Measurements from ENCODE around the gene RXFP4. TPM values are rescaled to one million over a fixed set of nuclear protein-coding genes. Genes with fewer than 3 reads are reported as not detected.

RXFP4 gene
- total and polyA plus RNA-seq, 9 of the 15 experiments (the other 6 are each of a cell fraction or from before 2014, with no cell fraction given): 0.64 TPM; not detected in 8

GRCh38 chr1:155969377-155969791 lies 27.9 kb downstream of the RXFP4 start:
- H3K9ac ChIP-seq (ENCODE audit: insufficient read depth in 1 of 2, low read depth in 2 of 2, low read length in 2 of 2): peak overlapping the region in 1 of 2 experiments; percentile 85; a peak in 1 of 4 replicates
- H4K20me1 ChIP-seq (replicated peaks; ENCODE audit: control insufficient read depth, insufficient read depth, low read length): peaks cover 6% of the 10 kb centered on the region; the same call in 1 of the 2 replicates
- no TSS peak for BruUV-seq (replicated peaks)
- peak overlapping the region; percentile 83; the same call in 2 of the 3 replicates for H3K27ac ChIP-seq (ENCODE audit: extremely low read depth, low read depth, low read length)
- in situ Hi-C loops (cut with MboI): no loop called here
- no peak for FAIRE-seq
- peaks cover 42 to 53% of the 10 kb centered on the region in 2 experiments for H3K4me1 ChIP-seq (replicated peaks in 1 of 2; ENCODE audit: control insufficient read depth in 2 of 2, insufficient read depth in 2 of 2, low read length in 2 of 2)
- intact Hi-C loops (cut with micrococcal nuclease): no loop called here
- ChIA-PET CTCF (ENCODE audit: low intra/inter-chr PET ratio) (no interaction called here), POLR2A (interaction anchor here (0.8 to 6.0 kb wide), 3 partner anchors 8 to 26 kb away, joined by 3 to 41 read pairs (median 14); partner anchors contain the start of gene ARHGEF2)
- H3K4me3 ChIP-seq: no peak overlapping the region
- no peaks in the 10 kb centered on the region for H3K27me3 ChIP-seq (ENCODE audit: control insufficient read depth in 2 of 2, insufficient read depth in 2 of 2, low read length in 2 of 2)
- TF ChIP-seq NONO (IDR thresholded peaks at IDR 0.05; ENCODE audit: low read depth in 2 of 2, low read length in 1 of 2) (no peak), POLR2A (conservative IDR thresholded peaks at IDR 0.05) (0 out of 2 replicates have a peak, but pooled peaks have one; percentile 12), MCM3 (IDR thresholded peaks at IDR 0.05) (no peak), NR0B1 (IDR thresholded peaks at IDR 0.05; ENCODE audit: partially characterized antibody) (no peak), NFATC3 (IDR thresholded peaks at IDR 0.05) (no peak), SREBF1 (IDR thresholded peaks at IDR 0.05; ENCODE audit: borderline replicate concordance, low read depth, low read length) (no peak), THRAP3 (IDR thresholded peaks at IDR 0.05; ENCODE audit: borderline replicate concordance) (no peak), FOXK1 (CRISPR knock-in tag; IDR thresholded peaks at IDR 0.05; ENCODE audit: borderline replicate concordance) (no peak), RBM14 (IDR thresholded peaks at IDR 0.05; ENCODE audit: borderline replicate concordance, insufficient read depth, low read depth, low read length) (no peak), ESRRB (CRISPR knock-in tag; IDR thresholded peaks at IDR 0.05; ENCODE audit: borderline replicate concordance) (no peak), BRF2 (IDR thresholded peaks at IDR 0.05; ENCODE audit: borderline replicate concordance, insufficient read depth, insufficient read length) (no peak), BDP1 (IDR thresholded peaks at IDR 0.05; ENCODE audit: insufficient read depth, insufficient read length) (no peak), ZEB2 (IDR thresholded peaks at IDR 0.05) (no peak), POLR2G (IDR thresholded peaks at IDR 0.05; ENCODE audit: low read depth, low read length) (peak; percentile 45; the same call in 1 of the 2 replicates), HMGXB4 (CRISPR knock-in tag; IDR thresholded peaks at IDR 0.05) (no peak), RBFOX2 (IDR thresholded peaks at IDR 0.05; ENCODE audit: low read depth, low read length) (peak; percentile 64), ZNF830 (CRISPR knock-in tag; IDR thresholded peaks at IDR 0.05) (no peak)
- no peak for ATAC-seq
- peaks cover 79% of the 10 kb centered on the region; the same call in 2 of the 3 replicates for H3K36me3 ChIP-seq (ENCODE audit: control insufficient read depth, insufficient read depth, low read length)
- peaks cover 70% of the 10 kb centered on the region for H3K79me2 ChIP-seq (ENCODE audit: control insufficient read depth, insufficient read depth, low read length)
- H2AFZ ChIP-seq (ENCODE audit: low read depth, low read length): no peak overlapping the region
- WGBS (ENCODE audit: insufficient coverage, low coverage, missing lambda C conversion rate): 95% methylated on average over 9 of the region's 9 CpGs
- H3K9me1 ChIP-seq (ENCODE audit: control insufficient read depth, insufficient read depth, low read length): peaks cover 5% of the 10 kb centered on the region
- no peaks in the 10 kb centered on the region for H3K9me3 ChIP-seq (replicated peaks; ENCODE audit: control insufficient read depth, insufficient read depth, low read depth, low read length)
- H3K4me2 ChIP-seq (ENCODE audit: insufficient read depth, low read length): no peak overlapping the region
- DNase-seq (ENCODE audit: extremely low read depth in 1 of 4, low spot score in 3 of 4): no peak
